Neural cell (in vitro differentiated cells): ENCODE measurements around the gene LEMD2.

Experiments used
- EP300 ChIP-seq: fragments of 450-650 bp; conservative IDR thresholded peaks from 2 replicates; pipeline ENCODE4 v1.6.1; 2014; ENCODE audit warnings: antibody characterized with exemption, mild to moderate bottlenecking, moderate library complexity; ENCODE audit not compliant: poor library complexity, severe bottlenecking
- EZH2 ChIP-seq: fragments of 200-600, 300-800 bp; shearing (Covaris generic), sonication (generic); IDR thresholded peaks from 2 replicates; pipeline ENCODE4 v1.6.1; 2014; ENCODE audit warnings: antibody characterized with exemption, low read length, borderline replicate concordance, mild to moderate bottlenecking; ENCODE audit not compliant: insufficient read depth, poor library complexity, severe bottlenecking
- POLR2AphosphoS5 ChIP-seq: IDR thresholded peaks from 2 replicates; pipeline ENCODE4 v1.6.1; 2012
- SMC3 ChIP-seq: fragments of 450-650 bp; conservative IDR thresholded peaks from 2 replicates; pipeline ENCODE4 v1.6.1; 2014; ENCODE audit warnings: antibody characterized with exemption, mild to moderate bottlenecking, moderate library complexity; ENCODE audit not compliant: poor library complexity
- TAF1 ChIP-seq: IDR thresholded peaks from 2 replicates; pipeline ENCODE4 v1.6.1; 2012; ENCODE audit warnings: low read depth
- TF ChIP-seq, protein P1 (sequence below): fragments of 450-650 bp; IDR thresholded peaks from 2 replicates; pipeline ENCODE4 v1.5.1; 2014; ENCODE audit warnings: antibody characterized with exemption, mild to moderate bottlenecking, moderate library complexity; ENCODE audit not compliant: poor library complexity, severe bottlenecking
- TF ChIP-seq, protein P2 (sequence below): IDR thresholded peaks from 2 replicates; pipeline ENCODE4 v1.6.1; 2012; ENCODE audit warnings: borderline replicate concordance

GRCh38 chr6:33755070-33755869 is 33.7 kb downstream of the LEMD2 start:
- TF ChIP-seq, protein P1, sequence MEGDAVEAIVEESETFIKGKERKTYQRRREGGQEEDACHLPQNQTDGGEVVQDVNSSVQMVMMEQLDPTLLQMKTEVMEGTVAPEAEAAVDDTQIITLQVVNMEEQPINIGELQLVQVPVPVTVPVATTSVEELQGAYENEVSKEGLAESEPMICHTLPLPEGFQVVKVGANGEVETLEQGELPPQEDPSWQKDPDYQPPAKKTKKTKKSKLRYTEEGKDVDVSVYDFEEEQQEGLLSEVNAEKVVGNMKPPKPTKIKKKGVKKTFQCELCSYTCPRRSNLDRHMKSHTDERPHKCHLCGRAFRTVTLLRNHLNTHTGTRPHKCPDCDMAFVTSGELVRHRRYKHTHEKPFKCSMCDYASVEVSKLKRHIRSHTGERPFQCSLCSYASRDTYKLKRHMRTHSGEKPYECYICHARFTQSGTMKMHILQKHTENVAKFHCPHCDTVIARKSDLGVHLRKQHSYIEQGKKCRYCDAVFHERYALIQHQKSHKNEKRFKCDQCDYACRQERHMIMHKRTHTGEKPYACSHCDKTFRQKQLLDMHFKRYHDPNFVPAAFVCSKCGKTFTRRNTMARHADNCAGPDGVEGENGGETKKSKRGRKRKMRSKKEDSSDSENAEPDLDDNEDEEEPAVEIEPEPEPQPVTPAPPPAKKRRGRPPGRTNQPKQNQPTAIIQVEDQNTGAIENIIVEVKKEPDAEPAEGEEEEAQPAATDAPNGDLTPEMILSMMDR: no peak
- TF ChIP-seq TAF1 (no peak), EZH2 (no peak), SMC3 (no peak), EP300 (no peak), POLR2AphosphoS5 (no peak)
- TF ChIP-seq, protein P2, sequence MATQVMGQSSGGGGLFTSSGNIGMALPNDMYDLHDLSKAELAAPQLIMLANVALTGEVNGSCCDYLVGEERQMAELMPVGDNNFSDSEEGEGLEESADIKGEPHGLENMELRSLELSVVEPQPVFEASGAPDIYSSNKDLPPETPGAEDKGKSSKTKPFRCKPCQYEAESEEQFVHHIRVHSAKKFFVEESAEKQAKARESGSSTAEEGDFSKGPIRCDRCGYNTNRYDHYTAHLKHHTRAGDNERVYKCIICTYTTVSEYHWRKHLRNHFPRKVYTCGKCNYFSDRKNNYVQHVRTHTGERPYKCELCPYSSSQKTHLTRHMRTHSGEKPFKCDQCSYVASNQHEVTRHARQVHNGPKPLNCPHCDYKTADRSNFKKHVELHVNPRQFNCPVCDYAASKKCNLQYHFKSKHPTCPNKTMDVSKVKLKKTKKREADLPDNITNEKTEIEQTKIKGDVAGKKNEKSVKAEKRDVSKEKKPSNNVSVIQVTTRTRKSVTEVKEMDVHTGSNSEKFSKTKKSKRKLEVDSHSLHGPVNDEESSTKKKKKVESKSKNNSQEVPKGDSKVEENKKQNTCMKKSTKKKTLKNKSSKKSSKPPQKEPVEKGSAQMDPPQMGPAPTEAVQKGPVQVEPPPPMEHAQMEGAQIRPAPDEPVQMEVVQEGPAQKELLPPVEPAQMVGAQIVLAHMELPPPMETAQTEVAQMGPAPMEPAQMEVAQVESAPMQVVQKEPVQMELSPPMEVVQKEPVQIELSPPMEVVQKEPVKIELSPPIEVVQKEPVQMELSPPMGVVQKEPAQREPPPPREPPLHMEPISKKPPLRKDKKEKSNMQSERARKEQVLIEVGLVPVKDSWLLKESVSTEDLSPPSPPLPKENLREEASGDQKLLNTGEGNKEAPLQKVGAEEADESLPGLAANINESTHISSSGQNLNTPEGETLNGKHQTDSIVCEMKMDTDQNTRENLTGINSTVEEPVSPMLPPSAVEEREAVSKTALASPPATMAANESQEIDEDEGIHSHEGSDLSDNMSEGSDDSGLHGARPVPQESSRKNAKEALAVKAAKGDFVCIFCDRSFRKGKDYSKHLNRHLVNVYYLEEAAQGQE: no peak
